Activated CD4-positive, alpha-beta T cell treated with anti-CD3 and anti-CD28 coated beads, Interleukin-2, Interleukin-4, amounts not matched to agents 100 ng/mL and 50 ng/mL, durations not matched to agents 16 hours and 8 hours (primary cell): ENCODE data around the gene RIMKLB.
"Not testable (repeated sequence)": the region's sequence is repeated elsewhere in the genome, so short reads cannot be mapped to it uniquely, and the experiment has no call there.

Source experiments
- DNase-seq: peaks from one replicate; pipeline ENCODE4 v3.0.0-alpha.2; 2020; ENCODE audit warnings: low spot score

Gene RIMKLB

GRCh38 chr12:8779862-8780261 is 82.1 kb downstream of the RIMKLB start:
- no peak for DNase-seq

GRCh38 chr12:8780389-8780788 is 82.6 kb downstream of the RIMKLB start:
- peak; percentile 3 for DNase-seq

- no peak for DNase-seq
These were observed 83.8 kb downstream of the RIMKLB start for GRCh38 chr12:8781381-8782127.

- DNase-seq = no peak
These were observed 86.6 kb downstream of the RIMKLB start for GRCh38 chr12:8784290-8784888.

GRCh38 chr12:8785499-8785898 is 87.7 kb downstream of the RIMKLB start:
- DNase-seq = no peak

- not testable (repeated sequence) for DNase-seq
These were observed 89.4 kb downstream of the RIMKLB start for GRCh38 chr12:8787206-8787605.

- DNase-seq = not testable (repeated sequence)
These were observed 90.9 kb downstream of the RIMKLB start for GRCh38 chr12:8788706-8789105.

GRCh38 chr12:8789341-8790013 is 91.7 kb downstream of the RIMKLB start:
- DNase-seq = not testable (repeated sequence)

- not testable (repeated sequence) for DNase-seq
These were observed 95.4 kb downstream of the RIMKLB start for GRCh38 chr12:8793226-8793625.

GRCh38 chr12:8794611-8795010 is 96.8 kb downstream of the RIMKLB start:
- not testable (repeated sequence) for DNase-seq

GRCh38 chr12:8796831-8797626 is 99.2 kb downstream of the RIMKLB start:
- DNase-seq = no peak

- DNase-seq = not testable (repeated sequence)
These were observed 103.4 kb downstream of the RIMKLB start for GRCh38 chr12:8801213-8801612.

- not testable (repeated sequence) for DNase-seq
These were observed 107.0 kb downstream of the RIMKLB start for GRCh38 chr12:8804833-8805232.

- DNase-seq = not testable (repeated sequence)
These were observed 107.7 kb downstream of the RIMKLB start for GRCh38 chr12:8805487-8805886.

- not testable (repeated sequence) for DNase-seq
These were observed 109.3 kb downstream of the RIMKLB start for GRCh38 chr12:8807084-8807483.

- not testable (repeated sequence) for DNase-seq
These were observed 112.3 kb downstream of the RIMKLB start for GRCh38 chr12:8810112-8810511.

- no peak for DNase-seq
These were observed 116.0 kb downstream of the RIMKLB start for GRCh38 chr12:8813572-8814357.

- DNase-seq = no peak
These were observed 118.8 kb downstream of the RIMKLB start for GRCh38 chr12:8816448-8817050.

- no peak for DNase-seq
These were observed 120.1 kb downstream of the RIMKLB start for GRCh38 chr12:8817856-8818255.

- DNase-seq = no peak
These were observed 120.7 kb downstream of the RIMKLB start for GRCh38 chr12:8818526-8818925.

GRCh38 chr12:8819666-8819980 is 121.8 kb downstream of the RIMKLB start:
- no peak for DNase-seq
